GM12892 (cell line): ENCODE data around the gene CD93.

ENCODE experiments used
- POLR2A ChIP-seq: IDR thresholded peaks from 2 replicates; pipeline ENCODE4 v1.6.1; 2011; ENCODE audit warnings: low read depth, low read length, control low read depth
- POLR2AphosphoS5 ChIP-seq: IDR thresholded peaks from 2 replicates; pipeline ENCODE4 v1.6.1; 2011; ENCODE audit warnings: low read depth, low read length, control low read depth

GRCh38 chr20:23063168-23063567, 23.0 kb downstream of the CD93 start:
- TF ChIP-seq POLR2A = no peak
- TF ChIP-seq POLR2AphosphoS5 = no peak
